Measurements from ENCODE around the gene ICAM3.

DNA sequence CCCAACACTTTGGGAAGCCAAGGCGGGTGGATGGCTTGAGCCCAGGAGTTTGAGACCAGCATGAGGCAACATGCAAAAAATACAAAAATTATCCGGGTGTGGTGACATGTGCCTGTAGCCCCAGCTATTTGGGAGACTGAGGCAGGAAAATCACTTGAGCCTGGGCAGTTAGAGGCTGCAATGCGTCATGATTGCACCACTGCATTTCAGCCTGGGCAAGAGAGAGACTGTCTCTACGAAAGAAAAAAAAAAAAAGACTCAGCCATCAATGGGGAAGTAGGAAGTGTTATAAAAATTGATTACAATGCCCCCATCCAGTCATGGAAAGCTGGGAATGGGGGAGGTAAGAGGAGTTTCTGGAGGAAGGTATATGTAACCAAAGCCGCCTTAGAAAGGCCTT lies 35.5 kb upstream of the ICAM3 start:
- TF ChIP-seq SP1 (IDR thresholded peaks at IDR 0.05) (no peak), NFRKB (IDR thresholded peaks at IDR 0.05) (no peak), FOXA1 (IDR thresholded peaks at IDR 0.05) (no peak), ZNF384 (IDR thresholded peaks at IDR 0.05) (no peak), BHLHE40 (IDR thresholded peaks at IDR 0.05; ENCODE audit: borderline replicate concordance) (no peak), FOXM1 (IDR thresholded peaks at IDR 0.05; ENCODE audit: borderline replicate concordance) (no peak), CTBP1 (IDR thresholded peaks at IDR 0.05; ENCODE audit: borderline replicate concordance) (no peak), FOXK2 (IDR thresholded peaks at IDR 0.05) (no peak)

All from HEK293T (cell line).